ENCODE measurements around the gene PRDM8.

- TF ChIP-seq, protein P1, sequence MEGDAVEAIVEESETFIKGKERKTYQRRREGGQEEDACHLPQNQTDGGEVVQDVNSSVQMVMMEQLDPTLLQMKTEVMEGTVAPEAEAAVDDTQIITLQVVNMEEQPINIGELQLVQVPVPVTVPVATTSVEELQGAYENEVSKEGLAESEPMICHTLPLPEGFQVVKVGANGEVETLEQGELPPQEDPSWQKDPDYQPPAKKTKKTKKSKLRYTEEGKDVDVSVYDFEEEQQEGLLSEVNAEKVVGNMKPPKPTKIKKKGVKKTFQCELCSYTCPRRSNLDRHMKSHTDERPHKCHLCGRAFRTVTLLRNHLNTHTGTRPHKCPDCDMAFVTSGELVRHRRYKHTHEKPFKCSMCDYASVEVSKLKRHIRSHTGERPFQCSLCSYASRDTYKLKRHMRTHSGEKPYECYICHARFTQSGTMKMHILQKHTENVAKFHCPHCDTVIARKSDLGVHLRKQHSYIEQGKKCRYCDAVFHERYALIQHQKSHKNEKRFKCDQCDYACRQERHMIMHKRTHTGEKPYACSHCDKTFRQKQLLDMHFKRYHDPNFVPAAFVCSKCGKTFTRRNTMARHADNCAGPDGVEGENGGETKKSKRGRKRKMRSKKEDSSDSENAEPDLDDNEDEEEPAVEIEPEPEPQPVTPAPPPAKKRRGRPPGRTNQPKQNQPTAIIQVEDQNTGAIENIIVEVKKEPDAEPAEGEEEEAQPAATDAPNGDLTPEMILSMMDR (IDR thresholded peaks at IDR 0.05; ENCODE audit: poor library complexity), result no peak
- no peak for TF ChIP-seq EZH2phosphoT487 (IDR thresholded peaks at IDR 0.05; ENCODE audit: low read depth, severe bottlenecking, unreplicated experiment)
Measured at GRCh38 chr4:80171251-80171650, 26.1 kb upstream of the PRDM8 start.

Measured in hepatocyte (in vitro differentiated cells).